GM18519 (cell line): ENCODE data around the gene SV2B.

Source experiments
- ATAC-seq: cut with Tn5 transposase; IDR thresholded peaks from one replicate; pipeline ENCODE4 v1.9.1; 2021; ENCODE audit warnings: mild to moderate bottlenecking, moderate library complexity; ENCODE audit not compliant: unreplicated experiment, low FRiP score

Gene SV2B

DNA sequence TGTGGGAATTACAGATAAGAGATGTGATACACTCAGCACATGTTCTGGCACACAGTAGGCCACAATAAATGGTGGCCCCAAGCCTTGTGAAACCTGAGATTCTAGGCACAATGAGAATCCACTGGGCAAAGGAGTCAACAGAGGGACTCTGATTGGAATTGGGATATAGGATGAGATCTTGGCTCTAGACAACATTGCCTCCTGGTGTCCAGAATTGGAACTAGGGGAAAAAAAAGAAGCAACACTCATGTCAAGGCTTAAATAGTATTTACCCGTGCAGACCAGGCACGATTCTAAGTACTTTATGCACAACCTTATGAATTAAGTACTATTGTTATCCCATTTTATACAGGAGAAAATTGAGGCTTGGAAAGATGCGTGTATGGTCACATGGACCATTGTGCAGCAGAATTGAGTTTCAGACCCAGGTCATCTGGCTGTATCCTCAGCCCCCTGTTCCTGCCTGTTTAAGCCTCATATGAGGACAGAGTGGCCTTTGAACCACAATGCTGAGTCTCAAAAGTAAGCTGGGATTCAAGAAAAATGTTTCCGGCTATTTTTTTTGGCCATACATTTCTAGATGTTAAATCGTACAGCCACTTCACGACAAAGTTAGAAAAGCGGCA lies 124.8 kb downstream of the SV2B start:
- ATAC-seq = no peak

DNA sequence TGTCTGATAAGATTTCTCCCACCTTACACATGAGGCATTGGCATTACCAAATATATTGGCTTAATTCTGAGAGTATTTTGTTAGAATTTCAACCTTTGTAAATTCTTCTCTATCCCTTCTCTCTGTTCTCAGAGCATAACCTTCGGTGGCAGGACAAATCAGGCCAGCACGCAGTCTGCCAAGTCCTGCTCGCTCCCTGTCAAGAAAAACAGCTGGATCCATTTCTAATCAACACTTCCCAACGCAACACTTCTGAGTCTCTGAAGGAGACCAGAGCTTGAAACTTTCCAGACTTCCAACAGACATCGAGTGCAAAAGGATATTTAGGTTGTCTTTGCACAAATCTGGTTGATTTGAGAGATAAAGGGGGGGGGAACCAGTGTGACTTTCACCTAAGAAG lies 125.7 kb downstream of the SV2B start:
- ATAC-seq = no peak

DNA sequence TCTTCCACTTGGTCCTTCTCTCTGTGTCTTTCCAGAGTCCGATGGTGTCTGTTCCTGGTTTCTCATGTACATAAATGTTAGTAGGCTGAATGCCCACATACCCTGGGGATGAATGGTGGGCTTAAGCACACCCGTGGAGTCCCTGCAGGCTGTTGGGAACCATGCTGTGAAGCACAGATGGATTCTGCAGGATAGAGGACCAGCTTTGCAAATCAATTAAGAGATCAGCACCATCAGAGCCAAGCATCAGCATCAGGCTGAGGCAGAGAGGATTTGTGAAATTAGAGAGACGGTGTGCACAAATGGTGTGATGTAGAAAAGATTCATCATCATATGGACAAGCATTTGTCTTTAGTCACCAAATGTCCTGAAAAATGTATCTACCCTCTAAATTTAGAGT lies 127.1 kb downstream of the SV2B start:
- ATAC-seq = no peak

DNA sequence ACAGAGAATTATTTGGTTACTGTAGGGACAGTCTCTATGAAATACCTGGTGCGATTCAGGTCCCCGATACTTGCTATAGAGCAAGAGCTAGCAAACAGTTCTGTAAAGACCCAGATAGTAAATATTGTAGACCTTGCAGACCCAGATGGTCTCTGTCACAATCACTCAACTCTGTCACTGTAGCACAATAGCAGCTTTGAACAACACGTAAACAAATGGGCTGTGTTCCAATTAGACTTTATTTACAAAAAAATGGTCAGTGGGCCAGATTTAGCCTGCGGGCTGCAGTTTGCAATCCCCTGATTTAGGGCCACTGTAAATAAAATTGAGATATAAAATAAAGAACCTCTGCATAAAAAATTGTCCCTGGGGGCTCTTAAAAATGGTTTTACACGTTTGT lies 127.7 kb downstream of the SV2B start:
- no peak for ATAC-seq

DNA sequence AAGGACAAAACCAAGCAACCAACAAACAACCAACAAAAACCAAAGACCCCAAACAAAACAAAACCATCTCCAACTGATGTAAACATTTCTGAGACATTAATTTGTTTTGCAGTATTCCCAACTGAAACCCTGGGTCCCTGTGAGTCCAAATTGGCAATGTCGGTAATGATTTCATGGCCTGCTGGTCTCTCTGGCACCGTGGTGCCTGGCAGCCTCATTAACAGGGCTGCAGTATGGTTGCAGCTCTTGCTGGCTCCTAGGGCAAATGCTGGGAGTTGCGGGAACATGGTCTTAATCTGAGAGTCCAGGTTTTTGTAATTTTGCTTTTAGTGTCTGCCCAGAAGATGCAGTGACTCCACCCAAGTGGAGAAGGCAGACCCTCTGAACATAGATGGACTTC lies 128.3 kb downstream of the SV2B start:
- no peak for ATAC-seq

DNA sequence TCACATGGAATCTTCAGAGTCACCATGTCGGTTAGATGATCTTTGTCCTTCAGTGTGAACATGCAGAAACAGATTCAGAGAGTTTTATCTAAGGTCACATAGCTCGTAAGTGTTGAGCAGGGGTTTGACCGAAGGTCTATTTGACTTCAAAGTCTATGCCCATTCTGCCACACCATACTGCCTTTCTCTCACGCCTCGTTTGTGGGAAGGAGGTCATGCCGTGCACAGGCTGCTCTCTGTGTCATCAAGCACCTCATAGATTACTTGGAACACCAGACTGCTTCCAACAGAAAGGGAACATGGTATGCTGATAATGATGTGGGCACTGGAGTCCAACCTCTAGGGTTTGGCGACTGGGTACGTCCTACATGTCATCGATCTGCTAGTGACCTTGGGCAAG lies 128.8 kb downstream of the SV2B start:
- ATAC-seq = no peak

DNA sequence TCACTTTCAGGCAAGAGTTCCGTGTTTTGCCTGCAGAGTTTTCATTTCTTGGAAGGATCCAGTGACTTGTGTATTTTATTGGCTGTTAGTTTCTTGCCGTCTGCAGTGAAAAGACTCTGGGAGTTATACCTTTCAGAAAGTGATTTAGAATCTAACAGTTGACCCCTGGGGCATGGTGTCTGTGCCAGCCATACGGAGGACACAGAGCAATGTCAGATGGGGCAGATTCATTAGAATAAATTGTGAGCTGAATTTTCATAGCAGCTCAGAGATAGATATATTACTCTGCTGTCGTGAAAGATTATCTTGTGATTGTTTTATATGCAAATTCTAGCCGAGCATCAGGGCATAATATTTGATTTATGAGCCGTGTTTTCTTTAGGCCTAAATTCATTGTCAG lies 131.6 kb downstream of the SV2B start:
- no peak for ATAC-seq

DNA sequence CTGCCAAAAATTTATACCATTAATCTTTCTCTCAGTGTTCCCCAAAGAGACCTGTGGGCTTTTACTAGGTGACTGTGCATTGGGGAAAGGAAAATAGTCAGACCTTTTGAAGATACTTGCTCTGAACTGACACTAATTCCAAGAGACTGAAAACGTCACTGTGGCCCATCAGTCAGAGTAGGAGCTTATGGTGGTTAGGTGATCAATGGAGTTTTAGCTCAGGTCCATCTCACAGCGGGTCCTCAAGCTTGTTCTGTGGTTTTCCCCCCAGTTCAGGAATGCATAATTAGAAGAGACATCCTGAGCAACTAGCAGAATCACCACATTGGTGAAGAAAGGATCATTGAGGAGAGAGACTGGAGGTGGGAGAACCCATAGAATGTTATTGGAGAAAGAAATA lies 134.7 kb downstream of the SV2B start:
- no peak for ATAC-seq

DNA sequence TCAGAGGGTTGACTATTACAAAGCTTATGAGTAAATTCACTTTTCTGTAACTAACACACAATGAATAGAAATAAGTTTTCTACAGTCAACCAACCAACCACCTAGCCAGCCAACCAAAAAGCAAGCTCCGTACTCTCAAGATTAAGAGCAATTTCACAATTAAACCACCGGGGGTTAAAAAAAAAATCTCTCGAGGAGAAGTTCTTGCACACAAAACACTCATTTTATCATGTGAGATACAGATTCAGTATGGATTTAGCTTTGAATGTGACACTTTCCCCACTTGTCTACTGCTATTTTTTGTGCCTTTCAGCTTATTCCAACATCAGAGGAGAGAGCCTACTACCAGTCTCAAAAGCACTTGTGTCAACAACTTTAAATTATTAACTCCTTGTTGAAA lies 135.3 kb downstream of the SV2B start:
- ATAC-seq = no peak

DNA sequence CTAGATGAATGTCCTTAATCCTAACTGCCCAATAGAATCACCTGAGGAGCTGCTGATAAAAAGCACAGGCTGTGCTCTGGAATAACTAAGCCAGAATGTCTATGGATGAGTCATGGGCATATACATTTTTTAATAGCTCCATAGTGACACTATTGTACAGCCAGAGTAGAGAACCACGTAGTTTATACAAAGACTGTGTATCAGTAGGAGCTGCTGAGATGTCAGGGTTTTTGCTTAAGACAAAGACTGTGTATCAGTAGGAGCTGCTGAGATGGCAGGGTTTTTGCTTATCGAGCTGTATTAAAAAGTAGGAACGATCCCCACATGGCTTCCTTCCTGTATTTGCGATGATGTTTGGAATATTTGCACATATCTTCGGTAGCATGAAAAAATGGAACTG lies 137.4 kb downstream of the SV2B start:
- ATAC-seq = no peak

DNA sequence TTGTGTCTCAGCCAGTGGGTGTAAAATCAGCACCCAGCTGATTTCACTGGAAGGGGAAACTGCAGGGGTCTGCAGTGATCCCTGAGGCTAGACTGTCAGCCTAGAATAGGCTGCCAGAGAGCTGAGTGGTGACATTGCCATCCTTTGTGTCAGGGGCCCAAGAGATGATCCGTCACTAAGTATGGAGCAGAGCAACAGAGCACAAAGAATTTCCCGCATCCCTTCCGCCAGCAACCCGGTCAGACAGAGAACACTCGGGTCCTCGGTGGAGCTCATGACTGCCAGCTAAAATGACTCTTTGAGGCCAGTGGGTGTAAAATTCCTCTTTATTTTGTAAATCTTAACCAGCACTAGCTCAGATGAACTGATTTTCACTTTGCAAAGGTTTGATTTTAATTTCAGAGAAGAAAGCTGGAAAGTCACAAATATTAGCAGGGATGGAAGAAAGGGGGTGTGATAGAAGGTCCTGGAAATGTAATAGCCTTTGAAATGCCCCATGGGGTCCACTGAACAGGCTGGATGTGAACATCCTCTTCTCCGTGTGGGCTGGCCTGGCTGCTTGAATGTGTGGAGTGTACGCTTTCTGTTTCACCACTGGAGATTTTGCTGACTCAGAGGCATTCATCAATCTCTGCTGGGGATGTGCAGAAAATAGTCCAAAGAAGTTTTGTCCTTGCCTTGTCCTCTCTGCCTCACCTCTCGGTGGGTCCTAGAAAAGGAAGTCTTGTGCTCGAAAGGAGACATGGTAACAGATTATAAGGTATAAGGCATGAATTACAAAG lies 138.8 kb downstream of the SV2B start:
- ATAC-seq = no peak

DNA sequence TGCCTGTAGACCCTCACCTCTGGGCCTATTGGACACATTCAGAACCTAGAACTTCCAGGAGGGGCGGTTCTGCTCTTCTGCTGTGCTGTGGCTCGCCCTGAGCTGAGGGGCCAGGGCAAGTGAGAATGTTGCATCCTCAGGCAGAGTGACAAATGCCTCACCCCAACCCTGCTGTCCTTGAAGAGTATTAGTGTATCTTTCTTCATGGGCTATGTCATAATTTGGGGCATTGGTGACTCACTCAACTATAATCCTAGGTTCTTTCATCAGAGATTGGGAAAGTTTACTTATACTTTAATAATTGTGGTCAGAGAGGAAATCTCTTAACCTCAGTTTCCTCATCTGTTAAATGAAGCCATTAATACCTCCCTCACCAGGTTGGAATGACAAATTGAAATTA lies 143.8 kb downstream of the SV2B start:
- ATAC-seq = no peak

DNA sequence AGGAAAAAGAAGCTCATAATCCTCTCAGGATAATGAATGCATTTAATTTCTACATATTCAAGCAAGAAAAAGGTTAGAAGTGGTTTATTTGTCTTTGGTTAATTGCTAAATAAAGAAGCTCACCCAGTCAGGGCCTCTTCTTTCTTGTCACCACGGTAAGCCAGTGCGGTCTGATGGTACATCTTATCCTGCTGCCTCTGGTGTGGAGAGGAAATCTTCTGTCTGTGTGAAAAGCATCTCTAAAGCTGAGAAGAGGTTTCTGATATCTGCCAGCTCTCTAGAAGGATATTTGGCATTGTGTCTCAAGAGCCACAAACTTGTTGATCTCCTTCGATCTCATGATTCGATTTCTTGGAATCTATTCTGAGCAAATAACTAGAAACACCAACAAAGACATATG lies 144.9 kb downstream of the SV2B start:
- ATAC-seq = no peak

DNA sequence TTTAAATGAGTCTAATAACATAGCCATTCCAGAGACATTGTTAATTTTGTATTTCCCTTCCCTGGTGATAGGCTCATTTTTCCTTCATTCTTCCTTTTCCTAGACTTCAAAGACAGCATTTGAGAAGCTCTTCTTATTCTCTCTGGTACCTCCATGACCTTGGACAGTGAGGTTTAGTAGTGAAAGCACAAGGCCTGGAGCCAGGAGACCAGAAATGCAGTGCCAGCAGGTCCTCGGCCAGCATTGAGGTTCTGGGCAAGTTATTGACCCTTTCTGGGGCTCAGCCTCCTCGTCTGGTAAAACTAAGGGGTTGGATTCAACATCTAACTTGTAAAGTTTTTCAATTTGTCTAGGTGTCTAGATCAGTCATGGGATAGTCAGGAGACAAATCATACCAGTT lies 146.9 kb downstream of the SV2B start:
- no peak for ATAC-seq

DNA sequence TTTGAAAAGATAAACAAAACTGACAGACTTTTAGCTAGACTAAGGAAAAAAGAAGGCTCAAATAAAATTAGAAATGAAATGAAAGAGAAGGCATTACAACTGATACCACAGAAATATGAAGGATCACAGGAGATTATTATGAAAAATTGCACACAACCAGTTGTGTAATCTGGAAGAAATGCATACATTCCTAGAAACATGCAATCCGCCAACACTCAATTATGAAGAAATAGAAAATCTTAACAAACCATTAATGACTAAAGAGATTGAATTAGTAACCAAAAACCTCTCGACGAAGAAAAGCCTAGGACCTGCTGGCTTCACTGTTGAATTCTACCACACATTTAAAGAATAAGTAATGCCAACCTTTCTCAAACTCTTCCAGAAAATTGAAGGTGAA lies 149.5 kb downstream of the SV2B start:
- no peak for ATAC-seq

DNA sequence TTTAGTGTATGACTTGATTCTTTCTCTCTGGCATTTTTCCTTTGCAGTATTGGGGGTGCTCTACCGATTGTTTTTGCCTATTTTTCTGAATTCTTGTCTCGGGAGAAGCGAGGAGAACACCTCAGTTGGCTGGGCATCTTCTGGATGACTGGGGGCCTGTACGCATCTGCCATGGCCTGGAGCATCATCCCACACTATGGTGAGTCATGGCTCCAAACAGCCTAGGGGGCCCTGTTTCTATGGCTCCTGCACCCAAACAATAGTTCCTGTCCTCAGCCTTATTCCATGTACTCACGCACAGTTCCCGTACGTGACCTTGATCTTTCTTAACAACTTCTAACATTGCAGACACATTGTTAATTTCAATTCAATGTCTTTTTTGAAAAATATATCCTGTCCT lies 152.3 kb downstream of the SV2B start:
- no peak for ATAC-seq

DNA sequence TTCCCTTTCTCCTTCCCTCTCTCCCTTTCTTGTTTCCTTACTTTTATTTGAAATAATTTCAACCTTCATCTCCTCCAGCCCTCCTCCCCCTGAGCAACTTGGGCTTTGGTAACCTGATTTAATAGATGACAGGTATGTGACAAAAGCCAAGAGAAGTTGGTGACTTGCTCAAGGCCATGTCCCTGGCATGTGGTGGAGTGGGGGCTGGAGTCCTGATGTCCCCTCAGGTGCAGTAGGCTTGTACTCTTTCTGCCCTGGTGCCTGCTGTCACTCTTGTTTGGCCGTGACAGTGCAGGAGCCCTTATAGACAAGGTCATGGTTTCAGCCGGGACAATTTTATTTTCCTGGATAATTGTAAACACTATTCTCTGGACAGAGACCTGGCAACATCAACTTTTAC lies 152.7 kb downstream of the SV2B start:
- ATAC-seq = no peak

DNA sequence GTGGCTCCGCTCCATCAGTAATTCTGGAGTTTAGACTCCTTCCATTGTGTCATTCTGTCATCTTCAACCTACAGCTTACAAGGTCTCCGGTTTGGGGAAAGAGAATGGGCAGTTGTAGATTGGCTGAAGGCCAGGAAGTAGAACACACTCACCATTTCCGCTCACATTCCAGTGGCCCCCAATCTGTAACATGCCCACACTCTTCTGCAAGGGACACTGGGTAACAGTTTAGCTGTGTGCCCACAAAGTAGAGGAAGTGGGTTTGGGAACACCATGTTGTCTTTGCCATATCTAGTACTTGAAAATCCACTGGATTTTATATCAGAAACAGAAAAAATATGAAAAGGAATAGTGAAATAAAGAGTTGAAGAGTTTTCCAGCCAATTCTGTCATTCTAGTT lies 153.5 kb downstream of the SV2B start:
- no peak for ATAC-seq

DNA sequence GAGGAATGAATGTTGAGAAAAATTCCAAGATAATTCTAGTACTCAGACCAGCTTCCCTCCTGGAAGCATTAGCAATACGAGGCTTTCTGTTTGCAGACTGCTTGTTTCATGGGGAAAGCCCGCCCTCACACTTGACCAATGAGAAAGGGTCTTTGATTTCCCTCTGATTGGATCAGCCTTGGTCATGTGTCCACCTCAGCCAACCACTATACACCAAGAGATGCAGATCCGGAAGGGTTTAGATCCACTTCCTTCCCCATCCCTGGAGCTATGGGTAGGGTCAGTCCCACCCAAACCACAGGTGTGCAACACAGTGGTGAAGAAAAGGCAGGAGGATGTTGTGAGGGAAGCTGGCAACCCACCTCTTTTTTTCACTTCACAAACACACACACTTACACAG lies 154.7 kb downstream of the SV2B start:
- no peak for ATAC-seq

DNA sequence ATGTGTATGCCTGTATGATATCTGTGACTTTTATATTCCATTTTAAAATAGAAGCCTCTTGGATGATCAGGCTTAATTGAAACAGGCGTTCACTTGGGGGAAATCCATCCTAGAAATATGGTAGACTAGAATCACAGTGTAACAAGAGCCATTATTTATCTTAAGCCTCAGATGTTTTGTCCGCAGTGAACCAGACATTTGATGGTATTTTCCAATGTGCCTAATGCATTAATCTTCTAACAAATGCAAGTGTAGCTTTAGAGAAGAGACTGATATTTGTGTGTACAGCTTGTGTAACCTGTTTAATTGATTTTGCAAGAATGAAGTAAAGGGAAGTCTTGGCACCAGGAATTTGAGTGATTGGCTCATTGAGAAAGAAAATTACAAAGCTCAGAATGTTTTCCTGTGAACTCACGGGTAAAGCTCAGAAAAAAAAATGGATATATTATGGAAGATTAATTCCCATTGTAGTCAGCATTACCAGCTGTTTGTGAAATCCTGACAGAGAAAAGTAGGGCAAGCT lies 155.7 kb downstream of the SV2B start:
- no peak for ATAC-seq

DNA sequence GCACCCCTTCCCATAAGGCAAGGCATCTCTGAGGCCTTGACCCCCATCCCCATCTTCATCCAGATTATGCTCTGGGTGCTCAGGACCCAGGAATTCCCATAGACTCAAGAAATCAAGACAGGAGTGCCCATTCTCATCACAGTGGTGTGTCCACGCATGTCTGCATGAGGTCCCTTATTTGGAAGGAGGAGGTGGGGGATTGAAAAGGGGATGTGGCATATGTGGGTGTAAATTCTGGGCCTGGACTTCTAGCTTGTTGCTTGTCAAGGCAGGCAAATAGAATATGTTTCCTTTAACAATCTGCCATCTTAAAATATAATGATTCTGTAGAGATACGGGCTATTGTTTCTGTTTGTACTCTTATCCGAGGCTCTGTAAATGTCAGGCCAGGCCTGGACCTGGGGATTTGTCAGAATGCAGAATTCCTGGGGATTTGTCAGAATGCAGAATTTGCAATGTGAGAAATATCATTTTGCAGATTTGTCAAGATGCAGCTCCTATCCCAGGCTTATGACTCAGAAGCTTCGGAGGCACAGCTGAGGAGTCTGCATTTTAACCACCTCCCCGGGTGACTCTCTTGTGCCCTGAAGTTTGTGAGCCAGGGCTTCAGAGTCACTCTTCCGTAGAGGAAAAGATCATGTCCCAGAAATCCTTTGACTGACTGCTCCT lies 157.8 kb downstream of the SV2B start:
- ATAC-seq = no peak

DNA sequence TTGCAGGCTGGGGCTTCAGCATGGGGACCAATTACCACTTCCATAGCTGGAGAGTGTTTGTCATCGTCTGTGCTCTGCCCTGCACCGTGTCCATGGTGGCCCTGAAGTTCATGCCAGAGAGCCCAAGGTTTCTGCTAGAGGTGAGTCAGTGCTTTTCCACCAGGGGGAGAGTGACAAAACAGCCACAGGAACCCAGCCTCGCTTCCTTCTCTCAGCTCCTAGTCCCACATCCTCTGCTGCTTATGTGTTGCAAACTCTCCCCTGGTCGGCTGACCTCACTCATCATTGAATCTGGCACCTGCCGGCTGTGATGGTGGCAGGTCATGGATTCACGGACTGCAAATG lies 158.3 kb downstream of the SV2B start:
- ATAC-seq = no peak
